Testis (tissue), 2 donors: ENCODE results near the gene INSIG1.

ENCODE experiments used
- POLR2A ChIP-seq: fragments of 450-650 bp; IDR thresholded peaks from one replicate; pipeline ENCODE4 v1.6.1; 2017; ENCODE audit warnings: antibody characterized with exemption, mild to moderate bottlenecking, moderate library complexity
- TF ChIP-seq, protein P1 (sequence below), 3 experiments: fragments of 450-650 bp in 2 of 3; fragments of 200-600 bp in 1 of 3; sonication (generic) in 1 of 3; IDR thresholded peaks; one replicate each; pipeline ENCODE4 v1.5.1; 2016 to 2019; ENCODE audit warnings: antibody characterized with exemption in 3 of 3, mild to moderate bottlenecking in 2 of 3, moderate library complexity in 1 of 3

- no peak for TF ChIP-seq POLR2A
- TF ChIP-seq, protein P1, sequence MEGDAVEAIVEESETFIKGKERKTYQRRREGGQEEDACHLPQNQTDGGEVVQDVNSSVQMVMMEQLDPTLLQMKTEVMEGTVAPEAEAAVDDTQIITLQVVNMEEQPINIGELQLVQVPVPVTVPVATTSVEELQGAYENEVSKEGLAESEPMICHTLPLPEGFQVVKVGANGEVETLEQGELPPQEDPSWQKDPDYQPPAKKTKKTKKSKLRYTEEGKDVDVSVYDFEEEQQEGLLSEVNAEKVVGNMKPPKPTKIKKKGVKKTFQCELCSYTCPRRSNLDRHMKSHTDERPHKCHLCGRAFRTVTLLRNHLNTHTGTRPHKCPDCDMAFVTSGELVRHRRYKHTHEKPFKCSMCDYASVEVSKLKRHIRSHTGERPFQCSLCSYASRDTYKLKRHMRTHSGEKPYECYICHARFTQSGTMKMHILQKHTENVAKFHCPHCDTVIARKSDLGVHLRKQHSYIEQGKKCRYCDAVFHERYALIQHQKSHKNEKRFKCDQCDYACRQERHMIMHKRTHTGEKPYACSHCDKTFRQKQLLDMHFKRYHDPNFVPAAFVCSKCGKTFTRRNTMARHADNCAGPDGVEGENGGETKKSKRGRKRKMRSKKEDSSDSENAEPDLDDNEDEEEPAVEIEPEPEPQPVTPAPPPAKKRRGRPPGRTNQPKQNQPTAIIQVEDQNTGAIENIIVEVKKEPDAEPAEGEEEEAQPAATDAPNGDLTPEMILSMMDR (IDR thresholded peaks at IDR 0.05): no peak
Observed at GRCh38 chr7:155278921-155279320, 18.8 kb upstream of the INSIG1 start.
